K562 (cell line): ENCODE measurements around the gene UMAD1. TPM values are rescaled to one million over a fixed set of nuclear protein-coding genes. Genes with fewer than 3 reads are reported as not detected.

Experiments used
- ATAC-seq: fragments of 200-7000 bp; cut with Tn5 transposase; 3 replicates; pipeline ENCODE4 v1.9.1; 2020; ENCODE audit warnings: moderate library complexity
- BruUV-seq: library from RNA; stranded (reverse); fragments of 400-500 nt; replicated peaks from 2 replicates; lab custom pipeline; 2021; lab: Mats Ljungman, UMichigan
- CTCF ChIA-PET: fragments of 300-600 bp; formaldehyde crosslinking; extraction: SDS; loops from one replicate; lab custom pipeline; 2021; ENCODE audit warnings: low intra/inter-chr PET ratio; lab: Yijun Ruan, JAX
- POLR2A ChIA-PET: fragments of 300-600, 350-650 bp; sonication (Branson Sonifier 250); formaldehyde crosslinking; extraction: SDS; loops from one replicate; lab custom pipeline; 2021; ENCODE audit warnings: antibody characterized with exemption, inconsistent platforms; lab: Yijun Ruan, JAX
- DNase-seq, 4 experiments: peaks; one replicate each; pipeline versions ENCODE4 v3.0.0 to v3.0.0-alpha.2; 2011 to 2018; ENCODE audit warnings: low spot score in 3 of 4, mixed read lengths in 3 of 4; ENCODE audit errors: extremely low read depth in 1 of 4
- FAIRE-seq: peaks from 2 replicates; lab custom pipeline; 2011; peaks lifted over from hg19 to GRCh38; lab: Jason Lieb, UNC
- H2AFZ ChIP-seq: 2 replicates; pipeline ENCODE4 v1.6.0; 2011; ENCODE audit warnings: low read depth, low read length, control low read depth, inconsistent platforms
- H3K27ac ChIP-seq: fragments of 200-600 bp; 3 replicates; pipeline ENCODE4 v1.8.0; 2011; ENCODE audit warnings: low read depth, mild to moderate bottlenecking, control low read depth, inconsistent platforms, low read length, moderate library complexity, mixed read lengths; ENCODE audit errors: extremely low read depth
- H3K27me3 ChIP-seq, 2 experiments: fragments of 300-600 bp in 1 of 2; 2 replicates in 1 of 2; 3 replicates in 1 of 2; pipeline versions ENCODE4 v1.6.0 to v1.8.0; 2011; ENCODE audit warnings: inconsistent platforms in 2 of 2, low read length in 2 of 2, mild to moderate bottlenecking in 1 of 2, mixed read lengths in 1 of 2, moderate library complexity in 1 of 2; ENCODE audit not compliant: control insufficient read depth in 2 of 2, insufficient read depth in 2 of 2
- H3K36me3 ChIP-seq: fragments of 300-600 bp; 3 replicates; pipeline ENCODE4 v1.8.0; 2011; ENCODE audit warnings: mild to moderate bottlenecking, low read length, inconsistent platforms; ENCODE audit not compliant: control insufficient read depth, insufficient read depth
- H3K4me1 ChIP-seq, 2 experiments: fragments of 200-600 bp in 1 of 2; replicated peaks in 1 of 2; 2 replicates in 1 of 2; 3 replicates in 1 of 2; pipeline versions ENCODE4 v1.5.1 to v1.8.0; 2011; ENCODE audit warnings: inconsistent platforms in 2 of 2, low read length in 2 of 2, mild to moderate bottlenecking in 1 of 2, mixed read lengths in 1 of 2, moderate library complexity in 1 of 2; ENCODE audit not compliant: control insufficient read depth in 2 of 2, insufficient read depth in 2 of 2
- H3K4me2 ChIP-seq: 2 replicates; pipeline ENCODE4 v1.6.1; 2011; ENCODE audit warnings: low read length, control low read depth, inconsistent platforms, mixed read lengths; ENCODE audit not compliant: insufficient read depth
- H3K4me3 ChIP-seq: fragments of 200-600 bp; sonication (generic), shearing (Covaris generic); 2 replicates; pipeline ENCODE4 v1.5.1; 2016; ENCODE audit warnings: control low read depth, inconsistent platforms
- H3K79me2 ChIP-seq: fragments of 200-600 bp; 3 replicates; pipeline ENCODE4 v1.8.0; 2011; ENCODE audit warnings: low read length, inconsistent platforms; ENCODE audit not compliant: control insufficient read depth, insufficient read depth
- H3K9ac ChIP-seq, 2 experiments: 2 replicates each; pipeline versions ENCODE4 v1.6.0 to v1.6.1; 2011; ENCODE audit warnings: low read depth in 2 of 2, low read length in 2 of 2, control low read depth in 1 of 2, inconsistent platforms in 1 of 2, mild to moderate bottlenecking in 1 of 2, mixed read lengths in 1 of 2; ENCODE audit not compliant: insufficient read depth in 1 of 2
- H3K9me1 ChIP-seq: one replicate; pipeline ENCODE4 v1.6.0; 2011; ENCODE audit warnings: inconsistent platforms, mild to moderate bottlenecking, low read length, moderate library complexity; ENCODE audit not compliant: control insufficient read depth, insufficient read depth
- H3K9me3 ChIP-seq: replicated peaks from 2 replicates; pipeline ENCODE4 v1.5.1; 2011; ENCODE audit warnings: low read depth, low read length, inconsistent platforms; ENCODE audit not compliant: control insufficient read depth, insufficient read depth
- H4K20me1 ChIP-seq: replicated peaks from 2 replicates; pipeline ENCODE4 v1.6.1; 2011; ENCODE audit warnings: low read length, inconsistent platforms, mixed read lengths; ENCODE audit not compliant: control insufficient read depth, insufficient read depth
- ATF3 ChIP-seq, 2 experiments: fragments of 450-650 bp in 1 of 2; sonication (generic) in 1 of 2; formaldehyde crosslinking in 1 of 2; IDR thresholded peaks in 1 of 2; conservative IDR thresholded peaks in 1 of 2; 2 replicates each; pipeline versions ENCODE4 v1.6.1 to v1.8.1; 2016 to 2023; ENCODE audit warnings: mild to moderate bottlenecking in 2 of 2, moderate library complexity in 2 of 2, inconsistent platforms in 1 of 2, missing genetic modification reagents in 1 of 2
- BHLHE40 ChIP-seq: IDR thresholded peaks from 2 replicates; pipeline ENCODE4 v1.6.1; 2011; ENCODE audit warnings: low read length, improper control_type of control experiment
- FOXK1 ChIP-seq: sonication (generic); formaldehyde crosslinking; IDR thresholded peaks from 2 replicates; pipeline ENCODE4 v1.8.0; 2022; ENCODE audit warnings: missing genetic modification reagents, mild to moderate bottlenecking, borderline replicate concordance
- HINFP ChIP-seq: fragments of 450-650 bp; conservative IDR thresholded peaks from 2 replicates; pipeline ENCODE4 v1.6.1; 2016; ENCODE audit warnings: missing genetic modification characterization, low read depth, mild to moderate bottlenecking, control low read depth, missing compliant biosample characterization
- NR0B1 ChIP-seq: fragments of 450-650 bp; IDR thresholded peaks from one replicate; pipeline ENCODE4 v1.6.1; 2018; ENCODE audit warnings: mild to moderate bottlenecking, moderate library complexity; ENCODE audit not compliant: partially characterized antibody
- XRCC5 ChIP-seq: fragments of 200-400 bp; formaldehyde crosslinking; IDR thresholded peaks from 2 replicates; pipeline ENCODE4 v1.6.1; 2017; ENCODE audit warnings: low read depth, mild to moderate bottlenecking, low read length
- ZNF224 ChIP-seq: sonication (generic); formaldehyde crosslinking; IDR thresholded peaks from 2 replicates; pipeline ENCODE4 v1.8.0; 2022; ENCODE audit warnings: mild to moderate bottlenecking, missing genetic modification reagents
- ZNF263 ChIP-seq: sonication (generic); formaldehyde crosslinking; IDR thresholded peaks from 2 replicates; pipeline ENCODE4 v1.8.0; 2022; ENCODE audit warnings: mild to moderate bottlenecking, missing genetic modification reagents, borderline replicate concordance
- WGBS: fragments of 100-300 bp; shearing (Covaris generic); methylation state at CpG from one replicate; pipeline ENCODE4 v1.1.6; 2016; ENCODE audit warnings: low coverage, mixed read lengths; ENCODE audit not compliant: insufficient coverage; ENCODE audit errors: missing lambda C conversion rate; 5-methylcytosine and 5-hydroxymethylcytosine counted together
- in situ Hi-C: fragments of 300-500 bp; cut with MboI; formaldehyde crosslinking; loops from 4 replicates; pipeline ENCODE4 v1.15.0; 2018; ENCODE audit warnings: inconsistent platforms, mixed read lengths
- intact Hi-C: fragments of 100-400 bp; cut with micrococcal nuclease; formaldehyde crosslinking; loops from 2 replicates; pipeline ENCODE4 v1.14.2; 2022
- polyA plus RNA-seq, 8 experiments: library from polyadenylated mRNA; depleted of rRNA in 4 of 8; stranded (reverse) in 5 of 8; unstranded in 3 of 8; fragments of >200 nt; fragmentation: Nextera tagmentation in 2 of 8; fragmentation: Illumina TruSeq in 1 of 8; extraction: Ambion mirVana in 2 of 8; extraction: Trizol in 1 of 8; gene quantifications; 2 replicates each; pipeline versions ENCODE4 v1.2.1 to v1.2.3, GENCODE V29; 2011 to 2014; ENCODE audit warnings: inconsistent platforms in 1 of 8, missing spikeins in 1 of 8
- total RNA-seq, 7 experiments: library from RNA; depleted of rRNA in 6 of 7; stranded (reverse); fragments of >200 nt in 6 of 7; fragmentation: Illumina TruSeq in 2 of 7; extraction: Trizol in 2 of 7; gene quantifications; 2 replicates each; pipeline versions ENCODE4 v1.2.1 to v1.2.3, GENCODE V29; 2011 to 2021; ENCODE audit warnings: low replicate concordance in 1 of 7

The UMAD1 gene
- total and polyA plus RNA-seq, 9 of the 15 experiments (the other 6 are each of a cell fraction or from before 2014, with no cell fraction given) = 9.0 to 26.7 (median 13.3) TPM

DNA sequence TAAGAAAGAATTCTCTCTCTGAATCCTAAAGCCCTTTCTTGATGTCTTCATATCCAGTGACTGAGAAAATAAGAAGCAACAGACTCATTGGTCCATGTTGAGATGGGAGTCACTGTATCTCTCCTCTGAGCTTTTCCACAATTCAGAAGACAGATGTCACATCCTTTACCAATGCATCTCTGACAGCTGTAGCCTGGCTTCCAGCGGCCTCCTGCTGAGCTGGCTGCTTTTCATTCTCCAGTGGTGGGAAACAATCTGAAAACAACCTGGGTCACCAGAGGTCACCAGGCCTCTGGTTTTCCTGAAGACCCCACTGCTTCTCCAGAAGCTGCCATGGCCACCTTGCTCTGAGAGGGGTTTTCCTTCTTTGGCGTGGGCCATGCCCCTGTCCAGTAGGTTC lies 96.1 kb downstream of the UMAD1 start:
- no peak overlapping the region for H2AFZ ChIP-seq
- FAIRE-seq = no peak
- intact Hi-C loops (no loop called here), in situ Hi-C loops (no loop called here)
- H3K4me3 ChIP-seq = no peak overlapping the region
- no peaks in the 10 kb centered on the region for H3K79me2 ChIP-seq
- H4K20me1 ChIP-seq = no peaks in the 10 kb centered on the region
- no TSS peak for BruUV-seq
- H3K9me3 ChIP-seq = no peaks in the 10 kb centered on the region
- no peak for ATAC-seq
- no peaks in the 10 kb centered on the region for H3K9me1 ChIP-seq
- H3K36me3 ChIP-seq = no peaks in the 10 kb centered on the region
- no peak overlapping the region for H3K27ac ChIP-seq
- DNase-seq = no peak
- POLR2A ChIA-PET = interaction anchor here (0.9 kb wide), 1 partner anchor 9 kb away, joined by 3 read pairs; no protein-coding TSS in a partner anchor
- H3K4me2 ChIP-seq = no peak overlapping the region
- no peaks in the 10 kb centered on the region for H3K27me3 ChIP-seq
- CTCF ChIA-PET = no interaction called here
- no peaks in the 10 kb centered on the region for H3K4me1 ChIP-seq
- WGBS = 38% methylated on average over 2 of the region's 2 CpGs
- no peak overlapping the region for H3K9ac ChIP-seq
- TF ChIP-seq ZNF263 (CRISPR knock-in tag) (no peak), BHLHE40 (no peak), HINFP (no peak), XRCC5 (no peak), NR0B1 (no peak), ZNF224 (CRISPR knock-in tag) (no peak), FOXK1 (CRISPR knock-in tag) (no peak), ATF3 (IDR thresholded peaks at IDR 0.05) (no peak), ATF3 (CRISPR knock-in tag; conservative IDR thresholded peaks at IDR 0.05) (no peak)
